UCSD-AML1 (cell line): ENCODE results near the gene RPUSD4.
"Not testable (repeated sequence)": the region's sequence is repeated elsewhere in the genome, so short reads cannot be mapped to it uniquely, and the experiment has no call there.

Source experiments
- DNase-seq: peaks from one replicate; lab custom pipeline; 2025; ENCODE audit not compliant: unreplicated experiment; lab: John Stamatoyannopoulos, UW

Gene RPUSD4, protein sequence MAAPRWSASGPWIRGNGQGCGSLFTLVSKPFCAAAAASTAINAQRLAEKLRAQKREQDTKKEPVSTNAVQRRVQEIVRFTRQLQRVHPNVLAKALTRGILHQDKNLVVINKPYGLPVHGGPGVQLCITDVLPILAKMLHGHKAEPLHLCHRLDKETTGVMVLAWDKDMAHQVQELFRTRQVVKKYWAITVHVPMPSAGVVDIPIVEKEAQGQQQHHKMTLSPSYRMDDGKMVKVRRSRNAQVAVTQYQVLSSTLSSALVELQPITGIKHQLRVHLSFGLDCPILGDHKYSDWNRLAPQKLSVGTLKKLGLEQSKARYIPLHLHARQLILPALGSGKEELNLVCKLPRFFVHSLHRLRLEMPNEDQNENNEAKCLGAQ

DNA sequence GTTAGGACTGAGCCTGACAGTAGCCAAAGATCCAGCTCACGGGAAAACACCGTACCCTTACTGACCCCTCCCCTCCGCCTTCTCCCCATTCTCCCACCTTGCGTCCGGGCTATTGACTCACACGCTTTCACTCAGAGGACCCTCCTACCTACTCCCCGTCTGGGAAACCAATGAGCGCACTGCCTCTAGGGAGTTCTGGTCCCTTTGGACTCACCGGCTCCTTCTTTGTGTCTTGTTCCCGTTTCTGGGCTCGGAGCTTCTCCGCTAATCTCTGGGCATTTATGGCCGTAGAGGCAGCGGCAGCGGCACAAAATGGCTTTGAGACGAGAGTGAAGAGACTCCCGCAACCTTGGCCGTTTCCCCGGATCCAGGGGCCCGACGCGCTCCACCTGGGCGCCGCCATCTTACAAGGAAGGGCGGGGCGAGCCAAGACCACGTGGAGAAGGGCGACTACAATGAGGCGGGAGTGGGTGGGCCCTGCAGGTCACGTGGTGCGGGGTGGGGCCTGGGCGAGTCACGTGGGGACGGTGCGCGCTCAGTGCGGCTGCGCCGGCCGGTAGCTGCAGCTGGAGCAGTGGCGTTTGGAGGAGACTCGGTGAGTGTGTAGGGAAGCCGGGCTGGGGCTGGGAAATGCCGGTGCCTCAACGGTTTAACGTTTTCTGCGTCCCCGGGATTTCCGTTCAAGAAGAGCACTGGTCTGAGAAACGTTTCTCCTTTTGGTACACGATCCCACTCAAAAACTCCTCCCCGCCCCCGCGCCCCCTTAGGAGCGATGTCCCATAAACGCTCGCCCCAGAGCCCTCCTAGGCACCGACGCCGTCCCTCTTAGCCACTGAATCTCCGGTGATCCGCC is at the start of gene RPUSD4, which contains the start of gene FAM118B:
Gene RPUSD4, minus strand, starts transcription at position 415 of the 853 bp plus-strand sequence. Its CDS starts 12 bp downstream, at position 403.
Gene FAM118B, plus strand, starts transcription at position 547 of the 853 bp plus-strand sequence. CDS start 23,220 bp downstream, outside the sequence.
- peak; percentile 97 for DNase-seq

DNA sequence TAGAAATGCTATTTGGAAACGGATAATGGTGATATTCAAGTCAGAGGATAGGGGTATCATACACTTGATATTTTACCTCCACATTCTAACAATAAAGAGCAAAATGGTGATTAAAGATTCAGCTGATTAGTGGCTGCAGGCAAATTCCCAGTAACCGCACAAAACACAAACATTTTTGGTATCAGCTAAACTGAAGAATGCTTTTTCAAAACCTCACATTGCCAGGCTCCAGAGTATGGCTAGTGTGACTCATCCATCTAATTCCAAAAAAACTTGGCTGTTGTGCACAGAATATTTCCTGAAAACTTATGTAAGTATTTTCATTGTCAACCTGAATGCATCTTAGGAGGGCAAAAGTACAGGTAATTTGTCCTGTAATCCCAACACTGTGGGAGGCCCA is 46.3 kb upstream of the RPUSD4 start:
- DNase-seq, result no peak

DNA sequence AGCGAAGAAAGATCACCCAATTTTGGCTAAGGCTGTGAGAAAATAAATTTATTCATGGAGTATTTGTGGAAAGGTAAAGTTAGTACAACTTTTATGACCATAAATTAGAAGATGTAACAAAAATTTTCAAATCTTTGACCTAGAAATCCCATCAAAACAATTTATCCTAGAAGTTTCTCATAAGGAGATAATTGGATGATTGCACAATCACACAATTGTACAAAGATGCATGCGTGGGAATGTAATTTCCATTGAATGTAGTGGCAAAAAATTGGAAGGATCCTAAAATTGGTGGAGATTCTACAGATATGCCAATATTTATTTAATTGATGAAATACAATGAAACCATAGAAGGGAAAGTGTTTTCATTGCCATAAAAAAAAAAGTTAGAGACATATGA is 45.7 kb upstream of the RPUSD4 start:
- DNase-seq, result no peak

DNA sequence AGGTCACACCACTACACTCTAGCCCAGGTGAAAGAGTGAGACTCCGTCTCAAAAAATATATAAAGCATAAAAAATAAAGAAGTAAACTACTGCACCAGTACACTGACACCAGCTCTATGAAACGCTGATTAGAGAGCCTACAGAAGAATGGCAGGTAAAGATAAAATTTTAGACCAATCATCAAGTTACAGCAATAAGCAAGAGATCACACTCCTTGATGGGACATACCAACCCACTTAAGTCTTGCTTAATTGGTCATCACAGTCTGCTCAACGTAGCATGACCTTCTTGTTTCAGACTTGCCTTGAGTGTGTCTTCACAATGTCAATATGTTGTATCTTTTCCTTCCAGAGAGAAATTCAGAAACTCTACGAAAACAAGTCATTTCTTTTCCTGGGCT is 44.8 kb upstream of the RPUSD4 start:
- no peak for DNase-seq

DNA sequence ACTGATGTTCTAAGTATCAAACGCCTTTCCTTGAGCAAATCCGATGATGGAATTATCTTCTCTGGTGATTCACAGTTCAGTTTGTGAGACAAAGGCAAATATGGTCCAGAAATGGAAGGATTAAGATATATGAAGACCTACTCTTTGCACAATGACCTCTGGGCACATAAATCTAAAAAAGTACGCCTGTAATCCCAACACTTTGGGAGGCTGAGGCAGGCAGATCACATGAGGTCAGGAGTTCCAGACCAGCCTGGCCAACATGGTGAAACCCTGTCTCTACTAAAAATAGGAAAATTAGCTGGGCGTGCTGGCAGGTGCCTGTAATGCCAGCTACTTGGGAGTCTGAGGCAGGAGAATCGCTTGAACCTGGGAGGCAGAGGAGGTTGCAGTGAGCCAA is 44.1 kb upstream of the RPUSD4 start:
- not testable (repeated sequence) for DNase-seq

DNA sequence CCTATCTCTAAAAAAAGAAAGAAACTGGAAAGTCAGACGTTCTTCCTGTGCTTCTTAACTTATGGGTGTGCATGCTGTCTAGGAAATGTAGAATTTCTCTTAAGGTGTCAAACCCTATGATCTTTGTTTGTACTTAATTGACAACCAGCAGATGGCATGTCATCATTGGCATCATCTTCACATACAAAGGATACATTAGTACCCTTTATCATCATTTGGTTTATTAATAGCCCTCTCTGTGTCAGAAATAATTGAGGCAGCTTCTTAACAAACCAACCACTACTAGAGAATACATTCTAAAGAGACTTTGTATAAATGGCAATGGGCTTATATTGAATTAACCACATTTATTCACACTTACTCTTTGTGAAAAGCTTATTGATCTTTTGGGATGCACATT is 43.4 kb upstream of the RPUSD4 start:
- no peak for DNase-seq

DNA sequence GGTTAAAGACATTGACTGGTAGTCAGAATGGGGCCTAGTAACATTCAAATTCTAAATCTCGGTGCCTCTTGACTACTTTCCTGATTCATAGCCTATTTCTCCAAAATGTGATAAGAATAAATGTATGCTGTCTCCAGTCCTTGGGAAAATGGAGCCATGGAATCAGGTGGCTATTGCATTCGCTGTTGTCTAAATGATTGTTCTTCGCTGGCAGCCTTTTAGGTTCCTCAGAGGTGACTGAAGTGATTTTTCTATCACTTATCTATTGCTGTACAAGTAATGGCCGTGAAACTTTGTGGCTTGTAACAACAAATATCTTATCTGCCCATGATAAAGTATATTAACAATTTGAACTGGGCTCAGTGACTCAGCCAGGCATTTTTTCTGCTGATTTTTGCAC is 41.8 kb upstream of the RPUSD4 start:
- DNase-seq, result no peak

DNA sequence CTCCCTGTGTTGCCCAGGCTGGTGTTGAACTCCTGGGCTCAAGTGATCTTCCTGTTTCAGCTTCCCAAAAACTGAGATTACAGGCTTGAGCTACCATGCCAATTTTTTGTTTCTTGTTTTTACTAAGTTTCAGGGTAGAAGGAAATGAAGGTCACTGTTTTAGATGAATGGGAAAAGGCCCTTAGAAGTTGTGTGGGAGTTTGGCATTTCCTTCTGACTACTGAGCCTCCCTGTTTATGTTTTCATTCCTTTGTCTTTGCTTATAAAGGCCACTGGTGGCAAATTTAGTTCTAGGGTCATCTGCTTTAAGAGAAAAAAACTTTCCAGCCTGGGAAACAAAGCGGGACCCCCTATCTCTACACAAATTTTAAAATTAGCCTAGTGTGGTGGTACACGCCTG is 35.2 kb upstream of the RPUSD4 start:
- no peak for DNase-seq

DNA sequence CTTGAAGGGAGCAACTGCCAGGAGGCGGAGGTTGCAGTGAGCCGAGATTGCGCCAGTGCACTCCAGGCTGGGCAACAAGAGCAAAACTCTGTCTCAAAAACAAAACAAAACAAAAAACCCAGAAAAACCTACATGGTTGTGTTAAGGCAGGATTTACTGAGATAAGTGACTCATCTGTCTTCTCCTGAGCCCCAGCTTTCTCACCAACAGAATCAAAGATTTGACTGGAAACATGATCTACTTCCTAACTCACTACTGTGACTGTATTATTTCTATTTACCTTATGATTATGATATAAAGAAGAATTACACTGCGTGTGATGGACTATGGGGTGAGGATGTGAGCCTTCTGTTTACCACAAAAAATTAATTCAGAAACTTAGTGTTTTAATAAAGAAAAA is 21.9 kb upstream of the RPUSD4 start:
- DNase-seq, result no peak

DNA sequence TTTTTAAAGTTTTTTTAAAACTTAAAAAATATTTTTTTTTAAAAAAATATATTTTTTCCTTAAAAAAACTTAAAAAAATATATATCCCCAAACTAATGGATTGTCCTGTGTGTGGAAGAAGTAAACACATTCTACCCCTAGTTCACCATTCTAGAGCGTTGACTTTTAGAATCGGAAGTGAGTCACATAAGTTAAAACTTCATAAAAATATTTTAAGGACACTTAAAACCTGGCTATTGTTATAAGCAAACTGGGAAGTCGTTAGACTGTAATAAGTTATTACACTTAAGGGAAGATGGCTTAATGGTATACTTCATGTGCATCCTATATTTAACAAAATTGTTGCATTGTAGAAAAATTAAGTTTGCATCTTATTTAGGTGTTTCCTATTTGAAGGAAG is 21.2 kb upstream of the RPUSD4 start:
- DNase-seq, result no peak

DNA sequence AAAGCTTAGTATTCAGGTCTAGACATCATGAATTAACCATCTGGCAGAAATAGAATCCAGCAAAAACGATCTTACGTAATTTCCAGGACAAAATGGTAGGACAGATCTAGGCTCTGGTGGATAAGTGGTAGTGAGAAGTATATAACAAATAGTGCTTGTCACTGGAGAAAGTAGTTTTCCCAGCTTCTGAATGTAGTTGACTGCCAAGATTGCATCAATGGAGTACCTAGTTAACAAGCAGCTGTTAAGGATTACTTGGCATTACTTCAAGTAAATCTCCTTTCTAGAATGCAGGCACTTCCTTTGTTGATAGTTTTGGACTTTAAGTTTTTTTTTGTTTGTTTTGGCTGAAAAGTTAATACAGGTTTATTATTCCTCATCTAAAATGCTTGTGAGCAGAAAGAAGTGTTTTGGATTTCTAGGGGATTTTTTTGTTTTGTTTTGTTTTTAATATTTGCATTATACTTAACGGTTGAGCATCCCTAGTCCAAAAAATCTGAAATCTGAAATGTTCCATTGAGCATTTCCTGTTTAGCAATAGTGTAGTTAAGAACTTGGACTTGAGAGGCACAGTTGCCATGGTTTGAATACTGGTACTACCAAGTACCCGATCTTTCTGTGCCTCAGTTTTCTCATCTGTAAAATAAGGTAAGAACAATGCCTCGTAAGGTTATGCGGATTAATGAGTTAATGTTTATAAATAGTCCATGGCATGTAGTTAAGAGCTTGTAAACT is 20.4 kb upstream of the RPUSD4 start:
- DNase-seq, result no peak

DNA sequence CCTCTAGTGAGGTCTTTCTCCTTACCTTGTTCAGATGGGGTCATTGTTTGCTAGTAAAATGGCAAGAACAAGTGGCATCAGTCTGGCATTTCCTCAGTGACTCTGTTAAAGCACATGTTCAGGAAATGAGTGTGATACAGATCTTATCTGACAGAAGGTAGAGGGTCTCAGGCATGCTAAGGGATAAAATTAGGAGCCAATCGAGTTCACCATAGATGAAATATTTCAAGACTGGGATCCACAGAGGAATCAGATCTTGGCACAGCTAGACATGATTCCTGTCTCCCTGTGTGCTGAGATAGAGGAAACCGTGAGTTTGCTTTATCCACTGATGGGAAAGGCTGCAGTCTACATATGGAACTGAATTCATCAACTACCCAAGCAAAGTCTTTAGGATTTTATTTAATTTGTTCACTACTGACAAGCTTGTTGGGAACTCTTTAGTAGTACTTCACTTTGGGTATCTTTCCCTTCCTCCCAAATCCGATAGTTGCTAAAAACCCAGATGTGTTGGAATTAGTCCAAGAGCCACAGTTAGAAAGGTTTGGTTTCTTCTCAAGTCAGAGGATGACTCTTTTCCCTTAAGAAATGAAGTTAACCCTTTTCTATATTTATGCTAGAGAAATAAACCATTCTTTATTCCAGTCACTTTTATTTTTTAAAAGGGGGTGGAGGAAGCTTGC is 18.5 kb upstream of the RPUSD4 start:
- DNase-seq, result no peak

DNA sequence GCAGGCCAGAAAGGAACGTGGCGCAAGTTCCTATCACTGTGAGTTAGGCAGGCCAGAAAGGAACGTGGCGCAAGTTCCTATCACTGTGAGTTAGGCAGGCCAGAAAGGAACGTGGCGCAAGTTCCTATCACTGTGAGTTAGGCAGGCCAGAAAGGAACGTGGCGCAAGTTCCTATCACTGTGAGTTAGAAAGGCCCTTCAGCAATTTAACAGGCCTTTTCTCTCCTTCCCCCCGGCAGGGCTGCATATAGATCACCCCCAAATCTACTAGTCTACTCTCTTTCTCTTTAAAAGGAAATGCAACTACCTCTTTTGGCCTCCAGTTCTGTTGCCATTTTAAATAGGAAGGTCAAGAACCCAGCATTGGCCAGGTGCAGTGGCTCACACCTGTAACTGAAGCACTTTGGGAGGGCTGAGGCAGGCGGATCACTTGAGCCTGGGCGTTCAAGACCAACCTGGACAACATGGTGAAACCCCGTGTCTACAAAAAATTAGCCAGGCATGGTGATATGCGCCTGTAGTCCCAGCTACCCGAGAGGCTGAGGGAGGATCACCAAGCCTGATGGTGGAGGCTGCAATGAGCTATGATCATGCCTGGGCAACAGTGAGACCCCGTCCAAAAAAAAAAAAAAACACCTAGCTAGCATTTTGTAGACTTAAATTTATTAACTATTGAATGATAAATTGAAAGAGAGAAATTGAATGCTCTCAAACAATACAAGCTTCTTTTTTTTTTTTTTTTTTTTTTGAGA is 15.1 kb upstream of the RPUSD4 start:
- no peak for DNase-seq

DNA sequence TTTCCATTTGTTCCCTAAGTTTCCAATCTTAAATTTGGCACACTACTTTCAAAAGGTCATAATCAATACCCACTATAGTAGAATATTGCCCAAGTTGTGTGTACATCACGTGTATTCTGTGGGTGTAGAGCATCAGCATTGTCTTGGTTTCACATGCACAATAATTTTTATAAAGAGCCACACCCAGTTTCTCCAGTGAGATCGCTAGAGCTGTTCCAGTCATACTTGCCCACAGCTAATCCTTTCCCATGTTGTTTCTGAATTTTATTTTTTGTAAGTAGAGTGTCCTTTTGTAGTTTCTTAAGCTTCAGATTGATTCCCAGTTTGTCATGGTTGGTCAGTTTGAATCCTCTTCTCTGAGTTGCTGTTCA is 13.8 kb upstream of the RPUSD4 start:
- DNase-seq, result no peak

DNA sequence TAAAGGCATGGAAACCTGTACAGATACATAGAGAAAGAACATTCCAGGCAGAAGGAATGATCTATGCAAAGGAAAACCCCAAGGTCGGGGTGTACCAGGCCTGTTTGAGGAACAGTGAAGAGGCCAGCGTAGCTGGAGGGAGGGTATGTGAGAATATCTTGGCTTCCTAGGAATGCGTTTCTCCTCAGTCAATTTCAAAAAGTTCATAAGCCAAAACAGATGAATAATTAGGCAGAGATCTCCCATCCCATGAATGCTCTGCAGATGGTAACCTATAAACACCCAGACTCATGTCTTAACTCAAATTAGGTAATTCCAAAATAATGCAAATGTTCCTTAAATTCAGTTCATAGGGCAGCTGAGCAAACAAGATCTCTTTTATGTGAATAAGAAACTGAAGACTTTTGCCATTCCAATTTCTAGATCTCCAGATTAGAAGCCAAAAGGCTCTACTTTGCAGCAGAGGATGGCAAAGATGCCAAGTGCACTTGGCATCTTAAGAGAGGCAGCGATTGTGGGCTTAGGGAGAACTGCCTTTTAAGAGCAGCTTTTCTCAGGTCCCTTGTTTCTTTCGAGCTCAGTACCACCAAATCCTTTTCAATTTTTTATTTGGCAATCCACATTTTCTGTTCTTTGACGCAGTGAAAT is 13.3 kb upstream of the RPUSD4 start:
- DNase-seq, result no peak

DNA sequence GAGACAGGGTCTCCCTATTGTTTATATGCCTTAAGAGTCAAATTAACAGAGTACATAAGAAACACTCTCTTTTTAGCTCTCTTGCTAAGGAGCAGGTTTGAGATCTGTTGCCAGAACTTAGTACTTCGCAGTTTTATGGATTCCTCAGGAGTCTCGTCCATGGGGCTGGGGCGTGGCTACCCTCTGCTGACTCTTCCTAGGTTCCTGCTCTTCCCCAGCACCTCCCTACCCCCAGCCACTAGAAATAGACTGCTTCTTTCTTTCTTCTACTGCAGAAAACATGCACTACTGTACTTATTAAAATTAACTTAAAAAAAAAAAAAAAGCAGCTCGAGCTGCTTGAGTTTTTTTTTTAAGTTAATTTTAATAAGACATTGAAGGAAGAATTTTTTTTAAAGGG is 8.1 kb upstream of the RPUSD4 start:
- DNase-seq, result no peak

DNA sequence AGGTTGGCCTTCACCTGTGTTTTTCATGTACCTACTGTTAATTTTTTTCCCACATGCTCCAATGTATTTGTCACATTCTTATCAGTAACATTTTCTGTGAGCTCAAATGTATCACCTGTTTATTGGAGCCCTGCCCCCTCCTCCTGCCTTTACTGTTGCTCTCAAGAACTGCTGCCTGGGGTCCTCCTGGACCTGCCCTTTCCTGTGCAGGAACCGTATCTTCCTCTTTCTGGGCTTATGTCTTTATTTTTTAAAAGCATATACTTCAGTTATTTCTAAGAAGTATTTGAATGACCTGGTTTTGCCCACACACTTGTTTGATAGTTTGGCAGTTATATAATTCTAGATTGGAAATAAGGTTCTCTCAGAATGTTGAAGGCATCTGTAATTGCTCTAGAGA is 6.0 kb upstream of the RPUSD4 start:
- no peak for DNase-seq

DNA sequence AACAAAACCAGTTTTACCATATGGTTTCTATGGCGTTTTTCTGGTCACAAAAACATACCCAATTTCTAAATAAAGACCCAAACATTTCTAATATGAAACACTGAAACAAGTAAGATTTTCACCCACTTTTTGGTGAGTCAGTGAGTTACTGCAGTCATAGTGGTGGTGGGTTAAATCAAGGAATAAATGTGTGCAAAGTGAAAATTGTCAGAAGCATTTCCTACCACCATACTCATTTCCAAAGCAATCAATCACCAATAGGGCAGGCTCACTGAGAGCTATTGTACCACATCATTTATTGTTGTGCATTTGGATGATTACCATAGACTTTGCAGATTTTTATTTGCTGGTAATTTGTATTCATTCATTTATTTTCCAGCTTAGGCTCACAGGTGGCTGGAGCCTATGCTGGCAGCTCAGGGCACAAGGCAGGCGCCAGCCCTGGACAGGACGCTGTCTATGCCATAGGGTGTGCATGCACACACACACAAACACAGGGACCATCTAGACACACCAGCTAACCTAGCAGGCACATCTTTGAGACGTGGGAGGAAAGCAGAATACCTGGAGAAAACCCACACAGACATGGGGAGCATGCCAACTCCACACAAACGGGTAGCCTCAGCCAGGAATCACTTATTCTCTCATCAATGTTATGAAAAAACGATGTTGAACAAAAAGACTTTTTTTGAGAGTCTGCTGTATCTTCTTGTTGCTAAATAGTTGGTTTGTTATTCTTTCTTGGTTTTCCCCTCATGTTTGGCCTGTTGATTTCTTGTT is 5.3 kb upstream of the RPUSD4 start:
- no peak for DNase-seq

DNA sequence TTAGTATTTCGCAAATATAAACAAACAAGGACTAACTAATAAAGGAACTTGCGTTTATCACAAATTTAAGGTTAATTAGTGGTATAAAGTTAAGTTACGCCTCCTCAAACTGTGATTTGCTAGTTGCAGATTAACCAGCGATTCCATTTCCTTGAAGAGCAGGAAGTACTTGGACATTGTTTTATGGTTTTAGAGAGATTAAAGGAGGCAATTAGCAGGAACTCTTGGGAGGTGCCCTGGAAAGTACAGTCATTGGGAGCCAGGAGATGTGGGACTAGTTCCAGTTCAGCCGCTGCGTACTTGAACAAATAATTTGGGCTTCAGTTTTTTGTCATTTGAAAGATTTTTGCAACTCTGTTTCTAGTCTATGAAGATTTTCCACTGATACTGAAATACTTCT is 3.4 kb upstream of the RPUSD4 start:
- DNase-seq, result no peak
